HG03139 (cell line): ENCODE data around the gene TPSB2.
"Not testable (repeated sequence)": the region's sequence is repeated elsewhere in the genome, so short reads cannot be mapped to it uniquely, and the experiment has no call there.

Source experiments
- ATAC-seq: cut with Tn5 transposase; IDR thresholded peaks from one replicate; pipeline ENCODE4 v1.9.1; 2021; ENCODE audit not compliant: unreplicated experiment

Gene TPSB2

GRCh38 chr16:1241081-1241480 is 11.1 kb upstream of the TPSB2 start:
- ATAC-seq = not testable (repeated sequence)

- ATAC-seq = not testable (repeated sequence)
These were observed 10.5 kb upstream of the TPSB2 start, which contains the start of gene TPSAB1 for GRCh38 chr16:1240436-1240835. Gene TPSAB1, plus strand, starts transcription at chr16:1240705. Its CDS starts 234 bp downstream, at chr16:1240939.

- ATAC-seq = not testable (repeated sequence)
These were observed 9.6 kb upstream of the TPSB2 start for GRCh38 chr16:1239575-1239974.

DNA sequence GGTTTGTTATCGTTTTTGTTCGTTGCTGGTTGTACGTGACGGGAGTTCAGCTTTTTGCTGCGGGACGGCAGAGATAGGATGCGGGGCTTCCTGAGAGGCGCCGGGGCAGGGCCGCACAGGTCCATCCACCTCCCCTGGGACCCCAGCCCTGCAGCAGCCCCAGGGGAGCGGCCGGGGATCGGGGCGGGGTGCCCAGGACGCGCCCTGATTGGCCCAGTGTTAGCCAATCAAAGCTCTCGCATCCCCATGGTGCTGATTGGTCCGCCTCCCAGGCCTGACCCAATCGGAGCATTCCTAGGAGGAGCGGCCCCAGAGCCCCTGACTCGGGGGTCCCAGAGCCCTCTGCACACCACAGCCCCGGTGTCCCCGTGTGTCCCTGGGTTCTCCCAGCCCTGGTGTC is 8.9 kb upstream of the TPSB2 start:
- ATAC-seq = not testable (repeated sequence)

DNA sequence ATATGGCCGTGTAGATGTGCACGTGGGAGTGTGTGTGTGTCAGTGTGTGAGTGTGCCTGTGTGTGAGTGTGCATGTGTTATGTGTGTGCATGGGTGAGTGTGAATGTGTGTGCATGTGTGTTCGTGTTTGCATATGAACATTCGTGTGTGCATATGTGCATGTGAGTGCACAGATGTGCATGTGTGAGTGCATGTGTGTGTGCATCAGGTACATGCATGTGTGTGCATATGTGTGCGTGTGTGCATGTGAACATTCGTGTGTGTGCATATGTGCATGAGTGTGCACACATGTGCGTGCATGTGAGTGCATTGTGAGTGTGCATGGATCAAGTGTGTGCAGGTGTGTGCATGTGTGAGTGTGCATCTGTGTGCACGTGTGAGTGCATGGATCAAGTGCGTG is 8.0 kb upstream of the TPSB2 start:
- ATAC-seq = no peak

DNA sequence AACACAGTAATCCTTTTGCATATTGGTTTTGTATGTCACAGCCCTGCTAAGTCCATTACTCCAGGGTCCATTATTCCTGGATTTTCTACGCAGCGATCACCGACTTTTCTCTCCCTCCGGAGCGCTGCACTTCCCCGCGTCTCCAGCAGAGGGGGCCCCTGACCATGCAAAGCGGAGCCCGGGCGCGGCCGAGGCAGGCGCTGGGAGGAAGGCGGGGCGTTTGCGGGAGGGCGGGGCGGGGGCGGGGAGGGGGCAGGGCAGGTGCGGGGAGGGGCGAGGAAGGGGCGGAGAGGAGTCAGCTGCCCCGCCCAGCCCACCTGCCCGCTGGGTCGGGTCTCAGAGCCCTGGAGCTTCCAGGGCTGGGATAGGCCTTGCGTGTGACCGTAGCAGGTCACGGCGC is 6.7 kb upstream of the TPSB2 start:
- ATAC-seq = not testable (repeated sequence)

DNA sequence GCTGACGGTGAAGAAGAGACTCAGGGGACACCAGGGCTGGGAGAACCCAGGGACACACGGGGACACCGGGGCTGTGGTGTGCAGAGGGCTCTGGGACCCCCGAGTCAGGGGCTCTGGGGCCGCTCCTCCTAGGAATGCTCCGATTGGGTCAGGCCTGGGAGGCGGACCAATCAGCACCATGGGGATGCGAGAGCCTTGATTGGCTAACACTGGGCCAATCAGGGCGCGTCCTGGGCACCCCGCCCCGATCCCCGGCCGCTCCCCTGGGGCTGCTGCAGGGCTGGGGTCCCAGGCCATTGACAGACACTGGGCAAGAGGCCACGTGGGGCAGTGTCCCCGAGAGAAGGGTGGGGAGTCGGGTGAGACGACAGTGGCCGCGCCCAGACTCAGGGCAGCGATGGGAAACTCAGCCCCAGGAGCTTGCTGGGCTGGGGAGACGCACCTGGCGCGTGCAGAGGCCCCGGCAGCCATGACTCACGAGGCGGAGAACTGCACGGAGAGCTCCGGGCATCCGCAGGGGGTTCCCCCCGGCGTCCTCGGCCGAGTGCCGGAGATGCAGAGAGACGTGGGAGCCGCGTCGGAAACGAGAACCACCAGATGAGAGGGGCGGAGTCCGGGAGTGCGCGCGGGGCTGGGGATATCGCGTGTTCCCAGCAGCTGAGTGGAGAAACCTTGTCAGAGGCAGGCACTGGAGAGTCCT is 2.2 kb upstream of the TPSB2 start:
- not testable (repeated sequence) for ATAC-seq

DNA sequence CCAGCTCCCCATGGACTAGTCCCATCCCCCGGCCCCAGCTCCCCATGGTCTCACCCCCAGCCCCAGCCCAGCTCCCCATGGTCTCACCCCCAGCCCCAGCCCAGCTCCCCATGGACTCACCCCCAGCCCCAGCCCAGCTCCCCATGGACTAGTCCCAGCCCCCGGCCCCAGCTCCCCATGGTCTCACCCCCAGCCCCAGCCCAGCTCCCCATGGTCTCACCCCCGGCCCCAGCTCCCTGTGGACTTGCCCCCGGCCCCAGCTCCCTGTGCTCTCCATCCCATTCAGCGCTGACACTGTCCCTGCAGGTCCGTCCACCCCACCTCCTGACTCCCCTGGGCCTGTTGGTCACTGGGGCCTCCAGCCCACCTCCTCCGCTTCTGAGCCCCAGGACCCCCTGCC is 1.3 kb upstream of the TPSB2 start:
- ATAC-seq = not testable (repeated sequence)

GRCh38 chr16:1230471-1231212 is 658 bp upstream of the TPSB2 start:
- not testable (repeated sequence) for ATAC-seq

- not testable (repeated sequence) for ATAC-seq
These were observed 508 bp downstream of the TPSB2 start for GRCh38 chr16:1229476-1229875.

GRCh38 chr16:1228227-1228626 is 1.8 kb downstream of the TPSB2 start:
- ATAC-seq = not testable (repeated sequence)

GRCh38 chr16:1226692-1227091 is 3.3 kb downstream of the TPSB2 start:
- not testable (repeated sequence) for ATAC-seq

- not testable (repeated sequence) for ATAC-seq
These were observed 4.2 kb downstream of the TPSB2 start for GRCh38 chr16:1225728-1226311.

DNA sequence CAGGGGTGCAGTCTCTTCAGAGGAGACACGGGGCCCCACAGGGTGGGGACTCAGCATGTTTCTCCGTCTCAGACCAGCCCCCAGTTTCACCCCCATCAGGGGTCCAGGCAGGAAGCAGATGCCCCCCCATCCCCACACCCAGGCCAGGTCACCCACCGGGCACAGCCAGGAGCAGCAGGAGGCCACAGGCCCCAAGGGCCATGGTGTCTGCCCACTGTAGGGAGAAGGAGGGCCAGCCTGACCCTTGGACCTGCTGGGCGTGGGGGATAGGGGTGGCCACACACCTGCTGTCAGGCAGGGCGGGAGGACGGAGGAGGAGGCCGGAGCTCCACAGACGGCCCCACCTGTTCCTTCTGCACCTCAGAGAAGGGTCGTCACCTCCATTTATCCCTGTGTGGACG is 4.9 kb downstream of the TPSB2 start, which contains the start of gene TPSG1:
Gene TPSG1, minus strand, starts transcription at position 218 of the 401 bp plus-strand sequence. Its CDS starts 16 bp downstream, at position 202.
- ATAC-seq = no peak

DNA sequence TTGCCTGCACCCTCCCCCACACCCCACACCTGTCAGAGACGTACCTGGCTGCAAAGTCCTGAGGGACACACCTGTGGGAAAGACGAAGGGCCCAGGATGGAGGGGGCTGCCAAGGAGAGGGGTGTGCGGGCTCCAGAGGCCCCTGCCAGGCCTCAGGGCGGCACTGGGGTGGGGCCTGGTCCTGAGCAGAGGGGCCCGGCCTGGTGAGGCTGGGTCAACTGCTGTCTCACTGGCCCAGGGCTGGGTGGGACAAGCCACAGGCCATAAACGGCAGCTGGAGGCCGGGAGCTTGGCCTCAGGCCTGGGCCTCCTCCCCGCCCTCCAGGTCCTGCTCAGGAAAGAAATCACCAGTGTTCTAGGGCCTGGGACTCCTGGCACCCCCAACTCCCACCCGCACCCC is 5.4 kb downstream of the TPSB2 start:
- ATAC-seq = no peak

GRCh38 chr16:1223355-1224214 is 6.4 kb downstream of the TPSB2 start:
- ATAC-seq = no peak

DNA sequence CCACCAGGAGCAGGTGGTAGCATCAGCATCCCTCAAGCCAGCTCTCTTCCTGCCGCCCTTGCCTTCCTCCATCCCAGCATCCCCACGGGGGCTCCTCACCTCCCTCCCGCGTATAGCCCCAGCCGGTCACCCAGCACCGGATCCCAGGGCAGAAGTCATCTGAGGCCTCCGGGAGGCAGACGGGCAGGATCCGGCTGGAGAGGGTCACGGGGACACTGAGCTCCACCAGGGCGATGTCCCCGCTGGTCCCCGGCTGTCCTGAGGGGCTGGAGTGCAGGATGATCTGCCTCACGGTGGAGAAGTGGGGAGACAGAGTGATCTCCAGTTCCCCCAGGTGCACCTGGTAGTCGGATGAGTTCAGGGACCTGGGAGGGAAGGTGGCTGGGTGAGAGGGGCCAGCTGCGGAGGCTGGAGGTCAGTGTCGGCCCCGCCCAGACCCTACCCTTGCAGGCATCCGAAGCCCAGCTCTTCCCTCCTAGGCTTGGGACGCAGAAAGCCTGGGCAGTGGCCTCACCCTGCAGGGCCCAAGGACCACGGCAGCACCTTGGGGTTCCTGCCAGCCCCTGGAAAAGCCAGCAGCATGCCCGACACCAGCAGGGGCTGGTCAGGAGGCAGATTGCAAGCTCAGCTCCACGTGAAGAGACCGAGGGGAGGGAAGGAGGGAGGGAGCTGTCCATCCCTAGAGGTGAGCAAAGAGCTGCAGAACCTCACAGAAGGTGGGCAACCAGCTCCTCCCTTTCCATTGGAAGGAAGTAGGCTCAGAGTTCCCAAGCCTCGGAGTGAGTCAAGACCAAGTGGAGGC is 7.2 kb downstream of the TPSB2 start:
- ATAC-seq = no peak

GRCh38 chr16:1221628-1222552 is 8.1 kb downstream of the TPSB2 start:
- ATAC-seq = no peak
